ENCODE measurements around the gene ERG. TPM values are rescaled to one million over a fixed set of nuclear protein-coding genes. Genes with fewer than 3 reads are reported as not detected.

The ERG gene
- total RNA-seq, 1 experiment from 2014 or later: not detected

- ChIA-PET POLR2A (no interaction called here), CTCF (no interaction called here)
- intact Hi-C loops (cut with micrococcal nuclease; ENCODE audit: unreplicated experiment): loop anchor here (5.0 kb wide), 1 partner anchor 631 kb away; no protein-coding TSS in a partner anchor
- Histone ChIP-seq H3K36me3 (ENCODE audit: control insufficient read depth, insufficient read depth, low read length) (no peaks in the 10 kb centered on the region), H3K9me3 (no peaks in the 10 kb centered on the region), H3K4me3 (ENCODE audit: low read depth, low read length) (no peak overlapping the region), H3K27me3 (replicated peaks; ENCODE audit: control insufficient read depth, insufficient read depth, low read length) (no peaks in the 10 kb centered on the region), H3K4me1 (no peaks in the 10 kb centered on the region)
- no peaks in the 10 kb centered on the region for H3K4me1 Mint-ChIP-seq (ENCODE audit: low read depth, unreplicated experiment)
- DNase-seq: no peak
- H3K36me3 Mint-ChIP-seq (ENCODE audit: insufficient read depth, unreplicated experiment): no peaks in the 10 kb centered on the region
- no peak overlapping the region for H3K4me3 Mint-ChIP-seq (ENCODE audit: unreplicated experiment)
- TF ChIP-seq CTCF (IDR thresholded peaks at IDR 0.05; ENCODE audit: insufficient read depth in 1 of 2, low read depth in 1 of 2, low read length in 1 of 2, severe bottlenecking in 1 of 2, unreplicated experiment in 1 of 2): no peak
- H3K27ac Mint-ChIP-seq (ENCODE audit: unreplicated experiment): no peak overlapping the region
- no peaks in the 10 kb centered on the region for H3K9me3 Mint-ChIP-seq (ENCODE audit: unreplicated experiment)
- BruUV-seq (replicated peaks): no TSS peak
- peaks cover 7% of the 10 kb centered on the region for H3K27me3 Mint-ChIP-seq (ENCODE audit: insufficient read depth, unreplicated experiment)
Observed at GRCh38 chr21:38506661-38507281, 8.5 kb upstream of the ERG start.

GRCh38 chr21:38505654-38506523, 7.6 kb upstream of the ERG start:
- peak; percentile 48 to 74 for TF ChIP-seq CTCF (IDR thresholded peaks at IDR 0.05; ENCODE audit: insufficient read depth in 1 of 2, low read depth in 1 of 2, low read length in 1 of 2, severe bottlenecking in 1 of 2, unreplicated experiment in 1 of 2)
- H3K27ac Mint-ChIP-seq (ENCODE audit: unreplicated experiment): no peak overlapping the region
- Histone ChIP-seq H3K4me1 (no peaks in the 10 kb centered on the region), H3K4me3 (ENCODE audit: low read depth, low read length) (no peak overlapping the region), H3K27me3 (replicated peaks; ENCODE audit: control insufficient read depth, insufficient read depth, low read length) (no peaks in the 10 kb centered on the region), H3K36me3 (ENCODE audit: control insufficient read depth, insufficient read depth, low read length) (no peaks in the 10 kb centered on the region), H3K9me3 (no peaks in the 10 kb centered on the region)
- H3K4me1 Mint-ChIP-seq (ENCODE audit: low read depth, unreplicated experiment): no peaks in the 10 kb centered on the region
- H3K36me3 Mint-ChIP-seq (ENCODE audit: insufficient read depth, unreplicated experiment): no peaks in the 10 kb centered on the region
- POLR2A ChIA-PET: no interaction called here
- BruUV-seq (replicated peaks): no TSS peak
- DNase-seq: peak in 1 of 2 experiments; percentile 34
- intact Hi-C loops (cut with micrococcal nuclease; ENCODE audit: unreplicated experiment): loop anchor here (2.0 to 5.0 kb wide), 2 partner anchors 207 to 631 kb away; no protein-coding TSS in a partner anchor
- no peaks in the 10 kb centered on the region for H3K9me3 Mint-ChIP-seq (ENCODE audit: unreplicated experiment)
- H3K27me3 Mint-ChIP-seq (ENCODE audit: insufficient read depth, unreplicated experiment): peaks cover 10% of the 10 kb centered on the region
- CTCF ChIA-PET: interaction anchor here (0.6 to 1.0 kb wide), 5 partner anchors 125 to 632 kb away, joined by 3 to 6 read pairs (median 4); no protein-coding TSS in a partner anchor
- no peak overlapping the region for H3K4me3 Mint-ChIP-seq (ENCODE audit: unreplicated experiment)

- CTCF ChIA-PET: no interaction called here
- Mint-ChIP-seq H3K27me3 (ENCODE audit: insufficient read depth, unreplicated experiment) (peaks cover 10% of the 10 kb centered on the region), H3K4me1 (ENCODE audit: low read depth, unreplicated experiment) (no peaks in the 10 kb centered on the region), H3K36me3 (ENCODE audit: insufficient read depth, unreplicated experiment) (no peaks in the 10 kb centered on the region), H3K9me3 (ENCODE audit: unreplicated experiment) (no peaks in the 10 kb centered on the region), H3K27ac (ENCODE audit: unreplicated experiment) (no peak overlapping the region), H3K4me3 (ENCODE audit: unreplicated experiment) (no peak overlapping the region)
- H3K27me3 ChIP-seq (replicated peaks; ENCODE audit: control insufficient read depth, insufficient read depth, low read length): no peaks in the 10 kb centered on the region
- H3K4me1 ChIP-seq: no peaks in the 10 kb centered on the region
- no peak overlapping the region for H3K4me3 ChIP-seq (ENCODE audit: low read depth, low read length)
- no peaks in the 10 kb centered on the region for H3K36me3 ChIP-seq (ENCODE audit: control insufficient read depth, insufficient read depth, low read length)
- no peak for DNase-seq
- no peak for TF ChIP-seq CTCF (IDR thresholded peaks at IDR 0.05; ENCODE audit: insufficient read depth in 1 of 2, low read depth in 1 of 2, low read length in 1 of 2, severe bottlenecking in 1 of 2, unreplicated experiment in 1 of 2)
- intact Hi-C loops (cut with micrococcal nuclease; ENCODE audit: unreplicated experiment): loop anchor here (2.0 kb wide), 1 partner anchor 209 kb away; no protein-coding TSS in a partner anchor
- no peaks in the 10 kb centered on the region for H3K9me3 ChIP-seq
- BruUV-seq (replicated peaks): no TSS peak
- POLR2A ChIA-PET: no interaction called here
Observed at GRCh38 chr21:38504066-38504465, 5.8 kb upstream of the ERG start.
